ENCODE results near the gene NOD1. TPM values are rescaled to one million over a fixed set of nuclear protein-coding genes. Genes with fewer than 3 reads are reported as not detected.

NOD1 gene
- total RNA-seq, 1 donor, result 7.5 TPM

DNA sequence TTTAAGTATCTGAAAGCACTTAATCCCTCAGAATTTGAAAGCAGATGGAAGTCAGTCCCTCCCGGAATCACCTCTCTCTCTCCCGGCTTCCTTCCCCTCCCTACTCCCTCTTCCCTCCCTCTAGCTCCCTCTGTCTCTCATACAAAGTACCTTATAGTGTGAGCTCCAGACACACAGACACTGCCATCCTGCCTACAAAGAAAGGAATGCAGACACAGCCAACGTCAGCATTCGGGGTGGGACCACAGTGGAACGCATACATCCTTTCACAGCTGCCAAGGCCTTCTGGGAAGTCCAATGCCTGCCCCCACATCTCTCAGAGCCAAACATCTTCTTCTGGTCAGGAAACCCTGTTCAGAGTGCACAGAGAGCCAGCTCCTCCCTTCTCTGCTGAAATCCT, 9.3 kb downstream of the NOD1 start:
- peak overlapping the region; percentile 18 for H3K4me3 ChIP-seq (ENCODE audit: low read depth, low read length)
- peak; percentile 100 for DNase-seq (ENCODE audit: low read depth)
- TF ChIP-seq, protein P1, sequence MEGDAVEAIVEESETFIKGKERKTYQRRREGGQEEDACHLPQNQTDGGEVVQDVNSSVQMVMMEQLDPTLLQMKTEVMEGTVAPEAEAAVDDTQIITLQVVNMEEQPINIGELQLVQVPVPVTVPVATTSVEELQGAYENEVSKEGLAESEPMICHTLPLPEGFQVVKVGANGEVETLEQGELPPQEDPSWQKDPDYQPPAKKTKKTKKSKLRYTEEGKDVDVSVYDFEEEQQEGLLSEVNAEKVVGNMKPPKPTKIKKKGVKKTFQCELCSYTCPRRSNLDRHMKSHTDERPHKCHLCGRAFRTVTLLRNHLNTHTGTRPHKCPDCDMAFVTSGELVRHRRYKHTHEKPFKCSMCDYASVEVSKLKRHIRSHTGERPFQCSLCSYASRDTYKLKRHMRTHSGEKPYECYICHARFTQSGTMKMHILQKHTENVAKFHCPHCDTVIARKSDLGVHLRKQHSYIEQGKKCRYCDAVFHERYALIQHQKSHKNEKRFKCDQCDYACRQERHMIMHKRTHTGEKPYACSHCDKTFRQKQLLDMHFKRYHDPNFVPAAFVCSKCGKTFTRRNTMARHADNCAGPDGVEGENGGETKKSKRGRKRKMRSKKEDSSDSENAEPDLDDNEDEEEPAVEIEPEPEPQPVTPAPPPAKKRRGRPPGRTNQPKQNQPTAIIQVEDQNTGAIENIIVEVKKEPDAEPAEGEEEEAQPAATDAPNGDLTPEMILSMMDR (IDR thresholded peaks at IDR 0.05; ENCODE audit: insufficient read depth, low read length), result peak; percentile 79

- peak overlapping the region; percentile 18 for H3K4me3 ChIP-seq (ENCODE audit: low read depth, low read length)
- peak; percentile 83 for DNase-seq (ENCODE audit: low read depth)
- TF ChIP-seq, protein P1 (IDR thresholded peaks at IDR 0.05; ENCODE audit: insufficient read depth, low read length), result no peak
These were observed 9.8 kb downstream of the NOD1 start for GRCh38 chr7:30468791-30469190.

- DNase-seq (ENCODE audit: low read depth), result peak; percentile 42
- no peak overlapping the region for H3K4me3 ChIP-seq (ENCODE audit: low read depth, low read length)
- TF ChIP-seq, protein P1 (IDR thresholded peaks at IDR 0.05; ENCODE audit: insufficient read depth, low read length), result no peak
These were observed 10.5 kb downstream of the NOD1 start for GRCh38 chr7:30468041-30468440.

DNA sequence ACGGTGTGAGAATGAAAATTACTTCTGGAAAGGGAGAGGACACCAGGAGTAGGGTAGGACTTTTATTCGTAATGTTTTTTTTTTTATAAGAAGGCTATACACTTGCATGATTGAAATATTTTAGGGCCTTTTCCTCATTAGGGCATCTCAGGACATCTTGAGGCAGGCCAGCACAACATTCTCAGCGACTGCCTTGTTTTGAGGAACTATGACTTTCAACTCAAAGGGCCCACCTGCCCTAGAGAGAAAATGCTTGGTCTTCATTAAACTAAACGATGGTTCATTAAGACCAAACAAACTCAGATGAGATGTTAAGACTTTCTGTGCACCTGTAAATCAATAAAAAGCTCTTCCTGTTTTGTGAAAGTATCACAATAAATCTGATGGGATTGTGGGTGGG, 11.3 kb downstream of the NOD1 start:
- H3K4me3 ChIP-seq (ENCODE audit: low read depth, low read length), result no peak overlapping the region
- TF ChIP-seq, protein P1 (IDR thresholded peaks at IDR 0.05; ENCODE audit: insufficient read depth, low read length), result no peak
- DNase-seq (ENCODE audit: low read depth), result no peak

DNA sequence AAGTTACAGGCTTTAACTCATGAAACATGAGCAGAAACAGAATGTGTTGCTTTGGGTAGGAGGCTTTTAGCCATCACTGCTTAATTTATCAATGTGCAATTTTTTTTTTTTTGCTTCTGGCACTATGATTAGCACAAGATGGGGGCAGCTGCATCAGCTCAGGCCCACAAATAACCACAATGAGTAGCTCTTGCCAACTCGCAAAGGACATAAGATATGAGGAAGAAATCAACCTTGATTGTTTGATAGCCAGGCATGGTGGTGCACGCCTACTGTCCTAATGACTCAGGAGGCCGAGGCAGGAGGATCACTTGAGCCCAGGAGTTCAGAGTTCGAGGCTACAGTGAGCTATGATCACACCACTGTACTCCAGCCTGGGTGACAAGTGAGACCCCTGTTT, 12.3 kb downstream of the NOD1 start:
- peak; percentile 42 for DNase-seq (ENCODE audit: low read depth)
- H3K4me3 ChIP-seq (ENCODE audit: low read depth, low read length), result no peak overlapping the region
- TF ChIP-seq, protein P1 (IDR thresholded peaks at IDR 0.05; ENCODE audit: insufficient read depth, low read length), result no peak

GRCh38 chr7:30465811-30466180, 12.8 kb downstream of the NOD1 start:
- TF ChIP-seq, protein P1 (IDR thresholded peaks at IDR 0.05; ENCODE audit: insufficient read depth, low read length), result no peak
- H3K4me3 ChIP-seq (ENCODE audit: low read depth, low read length), result no peak overlapping the region
- no peak for DNase-seq (ENCODE audit: low read depth)

DNA sequence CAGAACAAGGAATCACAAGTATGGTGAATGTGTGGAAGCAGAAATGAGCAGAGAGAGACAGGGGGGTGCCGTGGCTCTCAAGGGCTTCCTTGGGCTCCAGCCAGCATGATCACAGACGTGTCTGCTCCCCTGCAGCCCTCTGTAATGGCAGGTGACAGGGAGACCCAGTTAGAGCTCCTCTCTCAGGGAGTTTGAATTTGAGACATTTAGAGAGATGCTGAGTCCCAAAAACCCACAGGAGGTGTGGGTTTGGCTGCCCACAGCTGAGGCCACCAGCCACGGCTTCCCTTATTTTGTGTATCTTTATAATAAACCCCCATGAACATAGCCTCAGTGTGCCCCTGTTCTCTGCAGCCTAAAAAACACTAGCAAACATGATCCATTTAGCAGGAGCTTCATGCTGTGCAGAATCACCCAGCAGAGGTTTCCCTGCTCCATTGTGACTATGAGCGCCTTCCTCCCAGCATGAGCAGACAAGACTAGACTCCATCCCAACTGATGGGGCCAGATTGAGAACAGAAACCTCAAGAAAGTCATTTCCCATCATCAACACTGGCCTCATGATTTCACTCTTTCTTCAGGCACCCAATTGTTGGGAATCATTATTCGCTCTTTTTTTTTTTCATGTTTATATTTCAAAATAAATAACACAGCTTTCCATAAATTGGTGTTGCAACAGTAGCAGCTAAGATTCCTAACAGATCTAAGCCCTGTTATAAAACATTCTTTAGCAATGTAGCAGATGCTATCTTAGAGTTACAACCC, 13.4 kb downstream of the NOD1 start:
- TF ChIP-seq, protein P1 (IDR thresholded peaks at IDR 0.05; ENCODE audit: insufficient read depth, low read length), result no peak
- DNase-seq (ENCODE audit: low read depth), result no peak
- H3K4me3 ChIP-seq (ENCODE audit: low read depth, low read length), result no peak overlapping the region

Data from fibroblast of the aortic adventitia (primary cell).